ENCODE results near the gene CENPH.
"Not testable (repeated sequence)": the region's sequence is repeated elsewhere in the genome, so short reads cannot be mapped to it uniquely, and the experiment has no call there.

Gene CENPH

DNA sequence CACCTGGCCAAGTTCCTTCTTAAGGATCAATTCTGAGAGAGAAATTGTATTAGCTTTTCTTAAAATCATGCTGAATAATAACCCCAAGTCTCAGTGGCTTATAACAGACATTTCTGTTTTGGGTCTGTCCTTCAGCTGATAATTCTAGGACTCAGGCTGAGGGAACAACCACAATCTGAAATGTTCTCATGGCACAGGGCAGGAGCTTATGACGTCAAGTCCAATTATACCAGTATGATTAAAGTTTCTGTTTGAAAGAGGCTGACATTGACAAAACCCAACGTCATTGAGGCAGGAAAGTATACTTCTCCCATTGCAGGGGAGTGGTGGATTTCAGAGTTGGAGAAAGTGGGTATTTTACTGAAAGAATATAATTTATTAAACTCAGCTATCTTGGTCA, 21.8 kb downstream of the CENPH start:
- DNase-seq = no peak

- peak; percentile 20 for DNase-seq
These were observed 22.6 kb downstream of the CENPH start for GRCh38 chr5:69212022-69212421.

- DNase-seq = no peak
These were observed 24.3 kb downstream of the CENPH start for GRCh38 chr5:69213513-69214215.

DNA sequence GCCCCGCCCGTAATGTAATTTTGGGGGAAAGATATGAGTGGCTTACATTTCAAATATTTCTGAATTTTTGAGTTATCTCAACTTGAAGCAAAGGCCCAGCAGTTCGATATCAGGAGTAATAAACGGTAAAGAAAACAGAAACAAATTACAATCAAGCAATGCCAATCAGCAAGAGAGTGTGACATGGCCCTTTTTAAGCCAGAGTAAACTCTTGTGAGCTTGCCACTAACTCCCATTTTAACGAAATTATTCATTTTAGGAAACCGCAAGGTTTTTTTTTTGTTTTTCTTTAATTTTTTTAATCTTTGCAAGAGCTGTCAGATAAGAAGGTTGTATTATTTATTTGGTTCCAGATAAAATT, 27.7 kb downstream of the CENPH start:
- DNase-seq = no peak

DNA sequence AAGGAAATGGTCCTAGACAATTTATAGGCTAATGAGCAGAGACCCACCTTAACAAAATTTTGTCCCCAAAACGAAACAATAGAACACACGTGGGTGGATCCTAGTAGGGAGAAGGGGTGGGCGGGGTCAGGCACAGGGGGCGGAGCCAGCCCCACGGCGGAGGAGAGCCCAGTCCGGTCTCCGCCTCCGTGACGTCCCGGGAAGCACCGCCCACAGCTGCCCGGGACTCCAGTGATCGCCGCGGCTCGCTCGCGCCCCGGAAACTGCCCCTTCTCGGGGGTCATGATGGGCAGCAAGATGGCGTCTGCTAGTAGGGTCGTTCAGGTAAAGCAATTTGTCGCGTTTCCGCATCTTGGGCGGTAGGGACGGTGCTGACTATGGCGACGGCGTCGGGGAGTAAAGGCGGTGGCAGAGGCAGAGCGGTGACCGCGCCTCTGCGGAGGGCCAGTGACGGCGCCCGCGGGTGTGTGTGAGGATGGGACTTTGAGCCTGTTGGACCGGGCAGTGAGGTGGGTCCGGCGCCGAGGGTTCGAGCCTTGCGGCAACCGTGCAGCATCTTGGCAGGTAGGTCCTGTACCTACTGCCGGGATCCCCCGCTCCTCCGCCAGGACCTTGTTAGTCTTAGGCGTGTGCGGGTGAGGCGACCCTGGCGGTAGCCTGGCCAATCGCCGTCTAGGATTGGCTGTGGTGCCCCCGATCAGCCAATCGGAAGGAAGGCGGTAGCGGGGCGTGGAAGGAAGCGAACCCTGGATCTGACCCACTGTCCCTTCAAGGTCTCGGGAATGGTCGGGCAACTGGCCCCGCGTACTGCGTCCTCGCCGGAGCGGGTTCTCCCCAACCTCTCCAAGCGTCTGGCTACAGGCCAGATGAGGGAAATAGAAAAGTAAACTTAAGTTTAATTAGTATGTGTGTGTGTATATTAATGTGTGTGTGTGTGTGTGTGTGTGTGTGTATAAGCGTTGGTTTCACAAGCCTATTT, 28.5 kb downstream of the CENPH start:
- peak; percentile 96 for DNase-seq

DNA sequence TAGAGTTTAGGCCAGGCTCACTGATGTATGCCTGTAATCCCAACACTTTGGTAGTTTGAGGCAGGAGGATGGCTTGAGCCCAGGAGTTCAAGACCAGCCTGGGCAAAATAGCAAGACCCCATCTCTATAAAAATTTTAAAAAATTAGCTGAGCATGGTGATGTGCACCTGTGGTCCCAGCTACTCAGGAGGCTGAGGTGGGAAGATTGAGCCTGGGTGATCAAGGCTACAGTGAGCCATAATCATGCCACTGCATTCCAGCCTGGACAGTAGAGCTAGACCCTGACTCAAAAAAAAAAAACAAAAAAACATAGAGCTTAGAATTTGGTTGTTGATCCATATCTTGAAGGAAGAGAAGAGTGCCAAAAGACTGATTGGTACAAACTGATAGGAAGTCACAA, 30.6 kb downstream of the CENPH start:
- no peak for DNase-seq

DNA sequence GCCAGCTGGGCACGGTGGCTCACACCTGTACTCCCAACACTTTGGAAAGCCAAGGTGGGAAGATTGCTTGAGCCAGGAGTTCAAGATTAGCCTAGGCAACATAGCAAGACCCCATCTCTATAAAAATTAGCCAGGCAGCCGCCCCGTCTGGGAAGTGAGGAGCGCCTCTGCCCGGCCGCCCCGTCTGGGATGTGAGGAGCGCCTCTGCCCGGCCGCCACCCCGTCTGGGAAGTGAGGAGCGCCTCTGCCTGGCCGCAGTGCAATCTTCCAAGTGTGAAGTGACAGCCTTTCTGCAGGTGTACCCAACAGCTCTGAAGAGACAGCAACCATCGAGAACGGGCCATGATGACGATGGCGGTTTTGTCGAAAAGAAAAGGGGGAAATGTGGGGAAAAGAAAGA, 31.0 kb downstream of the CENPH start:
- DNase-seq = not testable (repeated sequence)

DNA sequence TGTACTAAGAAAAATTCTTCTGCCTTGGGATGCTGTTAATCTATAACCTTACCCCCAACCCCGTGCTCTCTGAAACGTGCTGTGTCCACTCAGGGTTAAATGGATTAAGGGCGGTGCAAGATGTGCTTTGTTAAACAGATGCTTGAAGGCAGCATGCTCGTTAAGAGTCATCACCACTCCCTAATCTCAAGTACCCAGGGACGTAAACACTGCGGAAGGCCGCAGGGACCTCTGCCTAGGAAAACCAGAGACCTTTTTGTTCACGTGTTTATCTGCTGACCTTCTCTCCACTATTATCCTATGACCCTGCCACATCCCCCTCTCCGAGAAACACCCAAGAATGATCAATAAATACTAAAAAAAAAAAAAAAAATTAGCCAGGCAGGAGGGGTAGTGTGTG, 31.4 kb downstream of the CENPH start:
- not testable (repeated sequence) for DNase-seq

- DNase-seq = no peak
These were observed 35.1 kb downstream of the CENPH start for GRCh38 chr5:69224520-69224919.

DNA sequence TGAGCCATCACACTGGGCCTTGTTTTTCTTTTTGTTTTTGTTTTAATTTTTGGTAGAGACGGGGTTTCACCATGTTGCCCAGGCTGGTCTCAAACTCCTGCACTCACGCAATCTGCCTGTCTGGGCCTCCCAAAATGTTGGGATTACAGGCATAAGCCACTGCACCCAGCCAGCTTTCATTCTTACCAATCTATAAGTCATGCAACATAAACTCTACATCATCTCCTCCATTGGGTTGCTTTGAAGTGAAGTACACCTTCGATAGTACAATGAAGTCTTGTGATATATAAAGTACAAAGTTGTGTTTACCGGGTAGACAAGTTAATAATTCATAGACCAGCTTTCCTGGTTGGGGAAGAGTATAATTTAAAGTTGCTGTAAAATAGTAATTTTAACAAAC, 36.5 kb downstream of the CENPH start:
- no peak for DNase-seq

DNA sequence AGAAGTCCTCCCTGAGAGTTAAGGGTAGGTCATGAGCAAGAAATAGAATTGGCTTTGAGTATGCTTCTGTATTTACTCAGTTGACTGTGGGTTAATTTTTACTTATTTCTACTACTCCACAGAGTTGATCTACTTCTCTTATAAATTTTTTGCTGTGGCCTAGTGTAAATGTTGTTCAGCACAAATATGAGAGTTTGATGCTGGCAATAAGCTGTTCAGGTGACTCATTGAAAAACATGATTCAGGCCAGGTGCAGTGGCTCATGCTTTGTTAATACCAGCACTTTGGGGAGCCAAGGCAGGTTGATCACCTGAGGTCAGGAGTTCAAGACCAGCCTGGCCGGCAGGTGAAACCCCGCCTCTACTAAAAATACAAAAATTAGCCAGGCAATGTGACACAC, 40.8 kb downstream of the CENPH start:
- DNase-seq = no peak

DNA sequence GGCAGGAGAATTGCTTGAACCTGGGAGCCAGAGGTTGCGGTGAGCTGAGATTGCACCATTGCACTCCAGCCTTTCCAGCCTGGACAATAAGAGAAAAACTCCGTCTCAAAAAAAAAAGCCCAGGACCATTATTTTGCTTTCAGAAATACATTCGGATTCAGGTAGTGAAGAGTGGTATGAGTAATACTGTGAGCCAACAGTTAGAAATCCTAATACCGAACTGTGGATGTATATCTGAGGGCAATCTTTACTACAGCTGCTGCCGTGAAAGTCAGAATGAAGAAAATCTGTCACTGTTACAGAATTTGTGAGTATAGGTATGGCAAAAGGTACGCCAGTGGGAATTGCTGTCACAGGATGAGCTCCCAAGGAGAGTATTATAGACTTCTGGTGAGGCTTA, 41.9 kb downstream of the CENPH start:
- no peak for DNase-seq

DNA sequence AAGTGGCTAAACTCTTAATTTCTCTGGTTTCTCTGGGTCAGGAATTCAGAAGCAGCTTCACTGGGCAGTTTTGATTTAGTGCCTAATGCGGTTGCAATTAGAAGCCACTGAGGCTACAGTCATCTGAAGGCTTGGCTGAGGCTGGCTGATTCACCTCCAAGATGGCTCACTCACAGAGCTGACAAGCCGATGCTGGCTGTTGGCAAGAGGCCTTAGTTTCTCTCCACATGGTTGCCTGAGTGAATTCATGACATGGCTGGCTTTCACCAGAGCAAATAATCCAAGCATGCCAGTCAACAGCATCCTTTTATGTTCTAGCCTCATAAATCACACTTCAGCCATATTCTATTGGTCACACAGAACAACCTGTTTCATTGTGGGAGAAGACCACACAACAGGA, 42.5 kb downstream of the CENPH start:
- DNase-seq = no peak

DNA sequence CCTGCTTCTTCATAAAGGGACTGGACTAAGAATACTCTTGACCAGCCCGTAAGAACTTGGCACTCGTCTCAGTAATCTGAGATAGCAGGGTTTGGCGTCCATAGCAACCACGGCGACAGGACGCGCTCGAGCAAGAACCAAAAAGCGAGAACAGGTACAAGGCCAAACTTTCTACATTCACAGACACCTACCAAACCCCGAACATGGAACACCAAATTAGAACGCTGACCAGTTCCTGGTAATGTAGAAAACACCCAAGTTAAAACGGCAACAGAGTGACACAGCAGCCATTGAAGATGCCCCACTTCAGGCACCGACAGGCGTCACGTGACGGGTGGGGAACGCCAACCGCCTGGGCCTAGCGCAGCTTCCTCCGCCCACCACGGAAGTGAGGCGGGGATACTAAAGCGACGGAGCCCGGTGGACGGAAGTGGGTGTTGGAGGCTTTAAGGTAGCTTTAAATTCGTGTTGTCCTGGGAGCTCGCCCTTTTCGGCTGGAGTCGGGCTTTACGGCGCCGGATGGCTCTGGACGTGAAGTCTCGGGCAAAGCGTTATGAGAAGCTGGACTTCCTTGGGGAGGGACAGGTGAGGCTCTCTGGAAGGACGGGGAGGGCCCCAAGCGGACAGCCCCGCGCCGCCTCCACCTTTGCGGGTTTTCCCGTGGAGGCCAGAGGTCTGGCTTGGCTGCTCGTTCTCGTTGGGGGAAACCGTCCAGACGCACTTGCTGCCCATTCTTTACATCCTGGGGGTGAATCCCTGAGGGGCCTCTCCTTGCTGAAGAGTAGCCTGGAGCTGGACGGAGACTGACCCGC, 45.3 kb downstream of the CENPH start, which contains the start of gene CDK7:
Gene CDK7 (plus strand): TSS at position 430 of the 812 bp plus-strand sequence. CDS start 90 bp downstream, at position 520.
- peak; percentile 90 for DNase-seq

DNA sequence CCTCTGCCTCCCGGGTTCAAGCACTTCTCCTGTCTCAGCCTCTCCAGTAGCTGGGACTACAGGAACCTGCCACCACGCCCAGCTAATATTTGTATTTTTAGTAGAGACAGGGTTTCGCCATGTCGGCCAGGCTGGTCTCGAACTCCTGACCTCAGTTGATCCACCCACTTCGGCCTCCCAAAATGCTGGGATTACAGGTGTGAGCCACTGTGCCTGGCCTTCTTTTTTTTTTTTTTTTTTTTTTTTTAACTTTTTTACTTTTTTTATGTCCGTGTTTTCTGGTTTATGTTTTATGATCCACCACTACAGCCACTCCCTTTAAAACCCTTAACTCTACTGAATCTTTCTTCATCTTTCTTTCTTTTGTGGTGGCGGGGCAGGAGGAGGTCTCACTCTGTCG, 47.4 kb downstream of the CENPH start:
- DNase-seq = not testable (repeated sequence)

GRCh38 chr5:69237877-69238276, 48.5 kb downstream of the CENPH start:
- no peak for DNase-seq

DNA sequence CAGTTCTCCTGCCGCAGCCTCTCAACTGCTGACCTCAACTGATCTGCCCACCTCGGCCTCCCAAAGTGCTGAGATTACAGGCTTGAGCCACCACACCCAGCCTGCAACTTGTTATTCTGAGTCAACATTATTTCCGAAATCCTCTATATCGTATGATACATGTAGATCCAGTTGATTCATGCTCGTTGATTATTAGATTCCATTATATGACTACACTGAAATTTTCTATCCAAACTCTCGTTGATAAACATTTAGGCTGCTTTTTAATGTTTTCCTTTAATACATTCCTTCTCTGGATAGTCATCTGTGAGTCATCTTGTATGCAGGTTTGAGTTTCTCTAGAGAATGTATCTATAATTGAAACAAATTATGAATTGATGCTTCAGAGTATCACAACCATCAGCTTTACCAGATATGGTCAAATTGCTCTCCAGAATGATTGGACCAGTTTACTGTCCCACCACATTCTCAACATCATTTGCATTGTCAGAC, 49.4 kb downstream of the CENPH start:
- DNase-seq = no peak

DNA sequence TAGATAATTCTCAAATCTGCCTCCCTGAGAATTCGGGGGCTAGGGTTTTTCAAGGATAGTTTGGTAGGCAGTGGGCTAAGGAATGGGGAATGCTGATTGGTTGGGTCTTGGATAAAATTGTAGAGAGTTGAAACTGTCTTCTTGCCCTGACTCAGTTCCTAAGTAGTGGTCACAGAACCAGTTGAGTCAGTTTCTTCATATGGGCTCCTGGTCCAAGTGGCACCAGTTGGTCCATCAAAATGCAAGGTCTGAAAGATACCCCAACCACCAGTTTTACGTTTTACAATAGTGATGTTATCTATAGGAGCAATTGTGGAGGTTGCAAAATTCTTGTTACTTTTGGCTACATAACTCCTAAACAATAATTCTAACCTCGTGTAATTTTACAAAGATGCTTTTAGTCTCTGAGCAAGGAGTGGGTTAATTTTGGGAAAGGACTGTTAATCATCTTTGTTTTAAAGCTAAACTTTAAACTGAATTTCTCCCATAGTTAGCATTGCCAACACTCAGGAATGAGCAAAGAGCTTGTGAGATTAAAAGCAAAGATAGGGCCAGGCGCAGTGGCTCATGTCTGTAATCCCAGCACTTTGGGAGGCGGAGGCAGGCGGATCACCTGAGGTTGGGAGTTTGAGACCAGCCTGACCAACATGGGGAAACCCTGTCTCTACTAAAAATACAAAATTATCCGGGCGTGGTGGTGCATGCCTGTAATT, 53.0 kb downstream of the CENPH start:
- DNase-seq = no peak

DNA sequence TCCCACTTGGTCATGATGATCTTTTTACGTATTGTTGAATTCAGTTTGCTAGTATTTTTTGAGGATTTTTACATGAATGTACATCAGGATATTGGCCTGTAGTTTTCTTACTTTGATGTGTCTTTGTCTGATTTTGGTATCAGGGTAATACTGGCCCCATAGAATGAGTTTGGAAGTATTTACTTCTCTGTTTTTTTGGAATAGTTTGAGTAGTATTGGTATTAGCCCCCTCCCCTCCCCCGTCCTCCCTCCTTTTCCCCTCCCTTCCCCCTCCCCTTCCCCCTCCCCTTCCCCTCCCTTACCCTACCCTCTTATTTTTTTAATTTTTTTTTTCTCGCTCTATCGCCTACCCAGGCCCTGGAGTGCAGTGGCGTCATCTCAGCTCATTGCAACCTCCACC, 55.6 kb downstream of the CENPH start:
- DNase-seq = no peak

GRCh38 chr5:69248019-69248418, 58.6 kb downstream of the CENPH start:
- DNase-seq = no peak

GRCh38 chr5:69250593-69250992, 61.2 kb downstream of the CENPH start:
- no peak for DNase-seq

GRCh38 chr5:69252437-69252836, 63.1 kb downstream of the CENPH start:
- no peak for DNase-seq
